Measurements from ENCODE around the gene DZIP1L.

DNA sequence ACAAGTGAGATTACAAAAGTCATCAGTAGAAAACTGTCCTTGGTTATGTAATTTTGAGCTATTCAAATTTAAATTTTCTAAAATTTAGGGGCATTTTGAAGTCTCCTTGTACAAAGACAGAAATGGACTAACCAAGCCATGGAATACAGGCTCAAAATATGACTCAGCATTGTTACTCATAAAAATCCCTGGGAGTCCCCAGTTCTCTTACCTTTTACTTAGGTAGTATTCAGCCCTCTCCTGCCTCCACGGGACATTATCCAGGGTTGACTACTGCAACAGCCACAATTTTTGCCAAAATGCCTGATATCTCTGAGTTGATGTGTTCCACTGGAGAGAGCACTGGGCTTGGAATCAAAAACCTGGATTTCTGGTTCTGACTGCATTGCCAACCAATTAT lies 80.5 kb downstream of the DZIP1L start:
- TF ChIP-seq, protein P1, sequence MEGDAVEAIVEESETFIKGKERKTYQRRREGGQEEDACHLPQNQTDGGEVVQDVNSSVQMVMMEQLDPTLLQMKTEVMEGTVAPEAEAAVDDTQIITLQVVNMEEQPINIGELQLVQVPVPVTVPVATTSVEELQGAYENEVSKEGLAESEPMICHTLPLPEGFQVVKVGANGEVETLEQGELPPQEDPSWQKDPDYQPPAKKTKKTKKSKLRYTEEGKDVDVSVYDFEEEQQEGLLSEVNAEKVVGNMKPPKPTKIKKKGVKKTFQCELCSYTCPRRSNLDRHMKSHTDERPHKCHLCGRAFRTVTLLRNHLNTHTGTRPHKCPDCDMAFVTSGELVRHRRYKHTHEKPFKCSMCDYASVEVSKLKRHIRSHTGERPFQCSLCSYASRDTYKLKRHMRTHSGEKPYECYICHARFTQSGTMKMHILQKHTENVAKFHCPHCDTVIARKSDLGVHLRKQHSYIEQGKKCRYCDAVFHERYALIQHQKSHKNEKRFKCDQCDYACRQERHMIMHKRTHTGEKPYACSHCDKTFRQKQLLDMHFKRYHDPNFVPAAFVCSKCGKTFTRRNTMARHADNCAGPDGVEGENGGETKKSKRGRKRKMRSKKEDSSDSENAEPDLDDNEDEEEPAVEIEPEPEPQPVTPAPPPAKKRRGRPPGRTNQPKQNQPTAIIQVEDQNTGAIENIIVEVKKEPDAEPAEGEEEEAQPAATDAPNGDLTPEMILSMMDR (IDR thresholded peaks at IDR 0.05), result no peak
- no peak for TF ChIP-seq POLR2A (IDR thresholded peaks at IDR 0.05)
